HG03469 (cell line): ENCODE measurements around the gene COL15A1.
A peak's percentile ranks its signal among the peaks of the same experiment; 100 is the strongest.

Source experiments
- ATAC-seq: cut with Tn5 transposase; IDR thresholded peaks from one replicate; pipeline ENCODE4 v1.9.1; 2021; ENCODE audit warnings: mild to moderate bottlenecking, moderate library complexity, moderate number of reproducible peaks; ENCODE audit not compliant: unreplicated experiment

COL15A1 gene

DNA sequence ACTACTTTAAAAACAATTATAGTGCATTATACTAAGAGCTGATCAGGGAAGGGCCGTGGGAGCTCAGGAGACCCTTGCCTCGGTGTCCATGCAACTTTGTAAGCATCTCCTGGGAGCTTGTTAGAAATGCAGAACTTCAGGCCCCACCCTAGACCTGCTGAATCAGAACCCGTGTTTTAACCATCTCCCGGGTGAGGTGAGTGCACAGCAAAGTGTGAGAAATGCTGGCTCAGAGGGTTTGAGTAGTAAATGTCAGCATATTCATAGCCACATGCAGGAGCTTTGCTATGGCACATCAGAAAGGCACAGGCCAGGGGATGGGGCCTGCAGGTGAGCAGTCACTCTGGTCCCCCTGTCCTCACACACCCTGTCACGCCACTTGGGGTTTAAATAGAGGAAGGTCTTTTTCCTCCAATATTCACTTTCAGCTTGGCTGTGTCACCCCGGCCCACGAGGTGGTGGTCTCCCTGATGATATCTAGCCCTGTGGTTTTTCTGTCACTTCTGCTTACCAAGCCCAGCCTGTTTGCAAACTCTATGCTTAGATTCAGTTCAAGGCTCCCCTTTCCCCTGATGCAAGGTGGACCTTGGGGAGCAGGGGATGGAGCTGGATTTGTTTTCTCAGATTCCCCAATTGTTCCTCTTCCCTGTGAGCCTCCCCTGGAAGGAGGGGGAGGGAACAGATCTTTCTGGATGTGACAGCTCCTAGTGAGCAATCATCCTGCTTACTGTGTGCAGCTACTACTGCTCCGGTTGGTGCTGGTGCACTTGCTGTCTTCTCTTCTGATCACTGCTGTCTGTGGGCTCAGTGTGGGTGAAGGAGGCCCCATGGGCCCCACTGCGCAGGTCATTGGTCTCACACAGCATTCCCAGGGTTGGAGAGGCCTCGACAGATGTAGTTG is 109.4 kb downstream of the COL15A1 start:
- no peak for ATAC-seq

DNA sequence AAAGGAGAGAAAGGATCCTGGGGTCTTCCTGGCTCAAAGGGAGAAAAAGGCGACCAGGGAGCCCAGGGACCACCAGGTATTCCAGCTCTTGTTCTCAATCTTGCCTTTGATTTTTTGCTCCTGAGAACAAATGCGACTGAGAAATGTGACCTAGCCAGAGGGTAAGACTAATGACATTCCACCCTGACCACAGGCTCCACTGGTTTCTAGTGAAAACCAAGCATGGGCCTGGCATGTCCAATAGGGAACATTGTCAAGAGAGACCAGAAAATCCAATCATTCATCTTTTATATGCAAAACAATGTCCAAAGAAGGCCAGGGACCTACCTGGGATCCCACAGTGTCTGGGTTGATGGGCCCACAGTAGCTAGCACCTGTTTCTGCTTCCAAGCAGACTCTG is 110.9 kb downstream of the COL15A1 start:
- no peak for ATAC-seq

DNA sequence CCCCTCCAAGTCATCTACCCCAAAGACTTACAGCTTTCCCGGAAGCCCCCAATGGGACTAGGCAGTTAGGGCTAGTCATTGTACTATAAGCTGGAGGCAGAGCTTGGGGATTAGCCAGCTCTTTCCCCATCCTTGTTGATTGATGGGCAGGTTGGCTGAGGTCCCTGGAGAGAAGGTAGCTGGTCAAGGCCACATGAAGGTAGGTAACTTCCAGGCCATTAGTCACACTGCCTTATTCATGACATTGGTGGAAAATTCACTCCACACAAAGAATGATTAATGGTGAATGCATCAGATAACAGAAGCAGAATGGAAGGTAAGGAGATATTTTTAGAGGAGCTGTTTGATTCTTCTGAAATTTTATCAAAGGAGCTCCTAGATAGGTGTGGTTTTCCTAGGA is 111.7 kb downstream of the COL15A1 start:
- ATAC-seq: no peak

DNA sequence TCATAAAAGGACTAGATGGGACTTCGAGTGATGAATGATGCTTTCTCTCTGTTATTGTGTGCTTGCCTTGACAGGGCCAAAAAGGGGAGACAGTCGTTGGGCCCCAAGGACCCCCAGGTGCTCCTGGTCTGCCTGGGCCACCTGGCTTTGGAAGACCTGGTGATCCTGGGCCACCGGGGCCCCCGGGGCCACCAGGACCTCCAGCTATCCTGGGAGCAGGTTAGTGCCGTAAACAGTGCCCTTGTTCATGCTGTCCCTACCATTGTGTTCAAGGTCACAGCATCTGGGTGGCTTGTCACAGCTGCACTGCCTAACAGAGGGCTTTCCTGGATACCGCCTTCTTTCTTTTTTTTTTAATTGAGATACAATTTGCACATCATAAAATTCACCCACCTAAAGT is 112.5 kb downstream of the COL15A1 start:
- no peak for ATAC-seq

DNA sequence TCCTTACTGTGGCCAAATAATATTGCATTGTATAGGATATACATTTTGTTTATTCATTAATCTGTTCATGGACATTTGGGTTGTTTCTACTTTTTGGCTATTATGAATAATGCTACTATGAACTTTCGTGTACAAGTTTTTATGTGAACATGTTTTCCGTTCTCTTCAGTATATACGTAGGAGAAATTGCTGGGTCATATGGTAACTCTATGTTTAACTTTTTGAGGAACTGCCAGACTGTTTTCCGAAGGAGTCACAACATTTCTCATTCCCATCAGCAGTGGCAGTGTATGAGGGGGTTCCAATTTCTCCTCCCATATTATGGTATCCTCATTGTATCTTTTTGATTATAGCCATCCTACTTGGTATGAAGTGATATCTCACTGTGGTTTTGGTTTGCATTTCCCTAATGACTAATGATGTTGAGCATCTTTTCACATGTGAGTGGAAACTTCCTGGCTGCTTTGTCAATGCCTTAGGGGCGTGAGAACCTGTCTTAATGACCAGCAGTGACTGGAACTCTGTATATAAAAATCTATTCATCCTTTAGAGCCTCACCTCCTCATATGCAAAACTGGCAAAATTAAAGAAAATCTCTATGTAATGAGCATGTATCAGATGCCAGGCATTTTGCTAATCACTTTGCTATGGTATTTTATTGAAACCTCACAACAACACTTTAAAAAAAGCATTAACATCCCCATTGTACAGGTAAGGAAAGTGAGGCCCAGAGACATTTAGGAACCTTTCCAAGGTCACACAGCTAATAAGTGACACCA is 113.4 kb downstream of the COL15A1 start:
- ATAC-seq: no peak

DNA sequence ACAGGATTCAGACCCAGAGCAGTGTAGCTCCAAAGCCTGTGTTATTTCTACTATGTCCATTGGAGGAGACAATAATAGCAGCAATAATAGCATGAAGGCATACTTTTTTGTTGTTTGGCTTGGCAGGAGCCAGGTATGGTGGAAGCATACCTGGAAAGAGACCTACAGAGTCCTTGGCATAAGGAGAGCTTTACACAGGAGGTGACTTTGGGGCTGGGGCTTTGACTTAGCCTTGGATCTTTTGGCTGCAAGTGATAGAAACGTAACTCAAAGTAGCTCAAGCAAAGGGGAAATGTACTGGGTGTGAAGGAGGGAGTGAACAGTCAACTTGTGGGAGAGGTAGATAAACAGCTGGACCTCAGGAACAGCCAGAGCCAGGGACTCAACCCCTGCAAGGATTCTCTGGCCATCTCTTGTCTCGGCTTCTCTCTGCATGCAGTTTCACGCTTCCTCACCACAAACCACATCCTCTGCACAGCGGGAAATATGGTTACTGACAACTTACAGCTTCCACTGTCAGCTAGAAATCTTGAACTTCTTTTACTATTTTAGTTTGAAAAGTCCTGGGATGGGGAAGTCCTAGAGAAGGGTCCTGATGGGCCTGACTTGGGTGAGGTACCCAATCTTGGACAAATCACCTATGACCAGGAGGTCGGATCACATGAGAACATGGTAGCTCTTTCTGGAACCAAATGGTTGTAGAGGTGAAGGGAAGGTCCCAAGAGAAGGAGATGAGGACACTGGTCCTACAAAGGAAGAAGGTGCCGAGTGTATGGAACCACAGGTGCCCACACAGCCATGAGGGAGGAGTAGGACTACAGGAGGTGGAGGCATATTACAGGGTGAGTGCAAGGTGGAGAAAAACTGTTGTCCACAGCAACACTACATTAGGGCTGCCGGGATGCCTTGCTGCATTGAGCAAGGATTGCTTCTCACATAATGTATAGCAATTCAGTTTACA is 114.2 kb downstream of the COL15A1 start:
- peak; percentile 66 for ATAC-seq

DNA sequence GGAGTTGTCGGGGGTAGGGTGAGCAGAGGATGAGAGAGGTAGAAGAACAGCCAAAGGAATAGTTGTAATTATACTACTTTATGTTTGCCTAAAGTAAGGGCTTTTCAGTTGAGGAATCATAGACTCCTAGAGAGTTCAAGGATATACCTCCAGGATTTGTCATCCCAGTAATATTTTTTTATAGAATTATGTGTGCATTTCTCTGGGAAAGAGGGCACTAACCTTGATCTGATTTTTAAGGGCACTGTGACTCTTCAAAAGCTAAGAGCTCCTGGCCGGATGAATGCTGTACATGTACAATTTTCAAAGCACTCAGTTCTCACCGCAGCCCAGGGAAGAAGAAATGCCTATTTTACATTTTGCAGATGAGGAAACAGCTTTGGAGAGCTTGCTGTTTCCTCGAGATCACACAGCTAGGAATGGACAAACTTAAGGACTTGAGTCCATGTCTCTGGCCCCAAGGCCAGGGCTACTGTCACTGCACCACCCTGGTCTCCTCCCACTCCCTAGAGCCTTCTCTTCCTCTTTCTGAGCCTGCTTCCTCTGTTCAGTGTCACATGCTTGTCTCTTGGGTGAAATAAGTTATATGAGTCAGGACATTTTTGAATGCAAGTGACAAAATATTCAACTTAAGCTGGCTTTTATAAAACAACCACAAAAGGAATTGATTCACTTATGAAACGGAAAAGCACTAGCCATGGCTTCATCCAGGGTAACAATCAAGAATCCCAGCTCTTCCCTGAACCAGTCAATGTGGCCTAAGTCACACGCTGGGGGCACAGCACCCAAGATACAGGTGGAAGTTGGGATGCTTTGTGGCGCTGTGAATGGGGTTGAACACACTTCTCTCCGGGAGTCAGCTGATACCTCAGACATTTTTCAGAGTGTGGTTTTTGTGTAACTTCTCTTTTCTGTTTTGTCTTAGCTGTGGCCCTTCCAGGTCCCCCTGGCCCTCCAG is 115.5 kb downstream of the COL15A1 start:
- ATAC-seq: peak; percentile 63

DNA sequence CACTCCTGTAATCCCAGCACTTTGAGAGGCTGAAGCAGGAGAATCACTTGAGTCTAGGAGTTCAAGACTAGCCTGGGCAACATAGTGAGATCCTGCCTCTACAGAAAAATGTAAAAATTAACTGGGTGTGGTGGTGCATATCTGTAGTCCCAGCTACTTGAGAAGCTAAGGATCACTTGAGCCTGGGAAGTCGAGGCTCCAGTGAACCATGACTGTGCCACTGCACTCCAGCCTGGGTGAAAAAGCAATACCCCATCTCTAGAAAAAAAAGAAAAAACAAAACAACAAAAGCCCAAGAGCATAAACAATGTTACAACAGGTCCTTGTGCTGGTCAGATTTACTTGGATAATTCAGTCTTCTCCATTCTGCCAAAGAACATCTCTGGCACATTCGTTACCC is 116.9 kb downstream of the COL15A1 start:
- no peak for ATAC-seq

DNA sequence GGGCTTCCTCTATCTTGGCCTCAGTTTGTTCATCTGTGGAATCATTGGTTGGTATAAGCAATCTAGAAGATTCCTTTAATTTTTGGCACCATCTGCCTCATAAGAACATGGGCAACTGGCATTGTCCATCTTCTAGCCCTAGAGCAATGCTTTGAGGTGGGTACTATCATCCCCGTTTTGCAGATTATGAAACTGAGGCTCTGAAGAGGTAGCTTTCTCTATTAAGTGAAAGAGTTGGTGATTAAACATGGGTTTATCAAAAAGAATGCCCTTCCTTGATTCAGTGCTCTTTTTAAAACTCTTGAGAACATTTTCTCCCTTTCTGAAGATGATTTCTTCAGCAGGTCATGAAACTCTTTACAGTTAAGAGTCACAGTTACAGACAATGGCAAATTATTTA is 118.8 kb downstream of the COL15A1 start:
- ATAC-seq: no peak

DNA sequence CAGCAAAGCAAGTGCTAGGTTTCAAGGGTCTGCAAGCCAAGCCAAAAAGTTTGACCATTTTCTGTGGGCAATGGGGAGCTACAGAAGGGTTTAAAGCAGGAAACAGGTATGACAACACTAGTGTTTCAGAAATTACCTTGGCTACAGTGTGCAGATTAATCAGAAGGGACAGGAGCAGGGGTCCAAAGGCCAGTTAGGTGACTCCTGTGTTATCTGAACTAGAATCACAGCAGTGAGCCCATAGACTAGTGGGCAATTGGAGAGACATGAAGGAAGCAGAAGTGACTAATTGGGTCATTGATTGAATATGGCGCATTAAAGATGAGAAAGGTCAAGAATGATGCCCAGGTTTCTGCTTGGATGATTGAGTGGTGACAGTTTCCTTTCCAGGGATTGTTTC is 119.8 kb downstream of the COL15A1 start:
- no peak for ATAC-seq

DNA sequence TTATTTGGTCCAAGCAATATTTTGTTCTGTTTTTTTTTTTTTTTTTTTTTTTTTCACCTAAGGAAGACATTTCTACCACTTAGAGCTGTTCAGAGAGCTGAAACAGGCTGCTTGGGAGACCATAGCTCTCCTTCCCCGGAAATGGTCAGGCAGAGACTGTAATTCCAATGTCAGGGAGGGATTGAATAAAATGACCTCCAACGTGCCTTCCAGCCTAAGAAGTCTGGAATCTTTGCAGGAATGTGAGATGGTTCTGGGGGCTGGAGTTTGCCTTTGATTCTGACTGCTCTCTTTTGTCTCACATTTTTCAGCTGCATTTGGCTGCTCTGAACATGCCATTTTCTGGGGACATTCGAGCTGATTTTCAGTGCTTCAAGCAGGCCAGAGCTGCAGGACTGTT is 122.9 kb downstream of the COL15A1 start:
- ATAC-seq: no peak

DNA sequence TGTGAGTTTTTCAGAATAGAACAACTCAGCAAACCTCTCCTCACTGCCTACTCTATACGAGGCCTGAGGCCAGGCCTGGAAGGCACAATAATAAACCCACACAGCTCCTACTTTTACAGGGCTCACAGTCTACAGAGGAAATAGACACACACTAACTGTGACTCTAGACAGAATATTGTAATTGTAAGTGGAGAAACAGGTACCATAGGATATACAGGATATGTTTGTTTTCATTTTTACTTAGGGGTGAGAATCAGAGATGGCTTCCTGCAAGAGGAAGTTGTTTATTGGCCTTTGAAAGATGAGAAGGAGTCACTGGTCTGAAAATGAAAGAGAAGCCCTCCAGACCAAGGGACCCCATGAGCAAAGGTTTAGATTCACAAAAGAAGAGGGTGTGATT is 125.4 kb downstream of the COL15A1 start:
- ATAC-seq: no peak

DNA sequence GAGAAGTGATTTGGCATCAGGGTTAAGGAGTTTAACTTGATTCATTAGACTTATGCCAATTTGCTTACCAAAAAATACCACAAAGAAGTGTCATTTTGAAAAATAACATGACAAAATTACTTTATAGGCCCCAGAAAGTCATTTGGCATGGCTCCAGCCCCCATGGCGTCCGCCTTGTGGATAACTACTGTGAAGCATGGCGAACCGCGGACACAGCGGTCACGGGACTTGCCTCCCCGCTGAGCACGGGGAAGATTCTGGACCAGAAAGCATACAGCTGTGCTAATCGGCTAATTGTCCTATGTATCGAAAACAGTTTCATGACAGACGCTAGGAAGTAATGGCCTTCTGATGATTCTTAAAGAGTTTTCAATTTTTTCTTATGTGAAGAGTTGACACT is 125.8 kb downstream of the COL15A1 start:
- ATAC-seq: no peak

DNA sequence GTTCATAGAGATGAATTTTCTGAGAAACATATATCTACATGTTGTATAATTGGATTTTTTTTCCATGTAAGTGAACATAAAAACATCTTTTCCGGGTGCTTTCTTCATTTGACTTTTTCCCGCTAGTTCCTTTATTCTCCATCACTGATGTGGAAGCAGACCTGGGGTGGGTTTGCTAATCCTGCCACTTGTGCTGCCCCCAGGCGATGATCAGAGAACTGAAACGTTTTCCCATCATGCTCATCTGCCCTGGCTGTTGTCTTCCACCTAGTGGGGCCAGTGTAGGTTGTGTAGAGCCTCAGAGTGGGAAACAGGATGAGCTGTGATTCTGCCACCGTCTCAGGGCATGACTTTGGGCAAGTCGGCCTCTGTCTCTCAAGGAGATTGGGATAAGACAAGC is 127.0 kb downstream of the COL15A1 start:
- ATAC-seq: no peak

DNA sequence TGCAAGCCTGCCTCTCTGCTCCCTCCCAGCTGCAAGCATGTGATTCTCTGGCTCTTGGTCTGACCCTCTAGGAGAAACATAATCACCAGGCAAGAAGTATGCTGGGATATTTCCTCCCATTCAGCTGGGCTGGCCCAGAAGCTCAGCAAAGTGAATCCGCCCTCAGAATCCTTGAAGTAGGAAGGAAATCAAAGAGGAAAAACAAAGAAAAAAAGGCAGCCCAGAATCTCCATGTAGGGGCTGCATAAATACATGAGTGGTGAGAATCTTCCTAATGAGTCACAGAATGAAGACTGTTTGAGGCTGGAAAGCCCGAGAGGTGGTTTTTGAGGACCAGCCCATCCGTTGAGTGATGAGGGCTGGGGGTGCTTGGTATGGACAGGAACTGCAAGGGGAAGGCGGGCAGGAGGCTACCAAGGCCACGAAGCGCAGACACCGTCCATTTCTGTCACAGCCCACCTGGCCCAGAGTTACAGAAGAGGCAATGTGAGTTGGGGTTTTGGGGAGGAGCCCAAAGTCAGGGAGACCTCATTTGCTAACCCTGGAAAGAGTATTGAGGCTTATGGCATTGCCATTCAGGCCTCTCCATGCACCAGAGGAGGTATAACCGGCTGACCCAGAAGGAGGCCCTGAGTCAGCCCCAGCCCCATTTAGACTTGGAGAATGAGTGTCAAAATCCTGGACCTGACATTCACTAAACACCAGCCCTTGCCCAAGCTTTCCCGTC is 127.8 kb downstream of the COL15A1 start:
- no peak for ATAC-seq

DNA sequence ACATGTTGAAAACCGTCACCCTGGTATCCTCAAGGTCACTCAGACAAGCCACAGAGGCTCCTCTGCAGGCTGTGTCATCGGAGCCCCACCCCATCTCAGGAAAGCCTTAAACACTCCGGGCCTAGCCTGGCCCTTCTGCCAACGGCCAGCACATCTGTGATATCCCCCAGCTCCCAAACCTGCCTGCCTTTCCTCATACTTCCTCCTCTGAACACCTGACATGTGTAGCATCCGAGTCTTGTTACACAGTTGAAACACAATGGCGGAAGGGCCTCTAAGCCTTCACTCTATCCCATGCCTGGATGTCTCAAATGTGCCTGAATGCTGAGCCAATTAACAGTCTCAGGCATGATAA is 128.3 kb downstream of the COL15A1 start:
- no peak for ATAC-seq

DNA sequence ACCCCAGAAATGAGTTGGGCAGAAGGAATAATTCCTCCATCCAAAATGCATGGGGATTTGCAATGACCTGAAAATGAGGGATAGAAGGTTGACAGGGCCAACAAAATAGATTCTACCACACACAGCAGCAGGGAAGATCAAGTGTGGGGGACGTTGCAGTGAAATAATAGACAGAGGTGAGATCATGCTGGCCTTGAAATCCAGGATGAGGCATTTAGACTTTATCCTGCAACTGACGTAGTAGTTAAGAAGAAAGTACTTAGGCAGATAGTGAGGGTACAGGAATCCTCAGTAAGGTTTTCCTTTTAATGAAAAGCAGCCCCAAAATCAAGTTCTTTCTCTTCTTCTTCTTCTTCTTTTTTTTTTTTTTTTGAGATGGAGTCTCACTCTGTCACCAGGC is 129.6 kb downstream of the COL15A1 start:
- no peak for ATAC-seq

DNA sequence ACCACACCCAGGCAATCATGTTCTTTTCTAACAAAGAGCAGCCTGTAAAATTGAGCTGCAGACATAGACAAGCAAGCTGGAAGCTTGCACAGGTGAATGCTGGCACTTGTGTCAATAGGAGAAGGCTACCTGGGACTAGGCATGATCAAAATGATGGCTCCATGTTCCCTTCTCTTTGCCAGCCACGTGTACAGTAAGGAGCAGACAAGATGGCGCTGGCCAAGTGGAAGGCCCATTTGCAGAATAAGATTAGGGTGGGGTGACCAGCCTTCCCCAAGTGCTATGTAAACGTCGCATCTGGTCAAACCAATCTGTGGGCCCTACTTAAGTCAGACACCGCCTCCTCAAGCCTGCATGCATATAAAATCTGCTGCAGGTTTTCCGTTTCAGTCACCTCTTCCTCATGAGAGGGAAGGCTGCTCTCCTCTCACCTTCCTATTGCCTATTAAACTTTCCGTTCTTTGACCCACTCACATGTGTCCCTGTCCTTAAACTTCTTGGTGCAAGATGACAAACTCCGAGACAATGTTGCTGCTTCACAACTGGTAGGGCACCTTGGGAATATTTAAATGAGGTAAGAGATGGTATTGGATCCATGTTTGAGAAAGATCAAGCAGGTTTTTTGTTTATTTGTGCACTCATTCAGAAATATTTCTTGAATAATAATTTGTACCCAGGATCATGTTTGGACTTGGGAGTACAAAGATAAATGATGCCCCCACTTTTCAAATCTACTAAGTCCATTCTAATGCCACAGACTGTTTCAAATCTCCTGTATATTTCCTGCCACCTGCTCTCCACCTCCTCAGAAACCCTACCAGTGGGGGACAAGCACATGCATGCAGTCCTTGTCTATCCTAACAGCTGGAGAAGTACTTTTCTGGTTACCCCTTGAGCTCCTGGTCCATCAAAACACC is 130.5 kb downstream of the COL15A1 start:
- no peak for ATAC-seq
